Neural crest cell (in vitro differentiated cells): Measurements from ENCODE around the gene CXCR6. TPM values are rescaled to one million over a fixed set of nuclear protein-coding genes. Genes with fewer than 3 reads are reported as not detected.

Source experiments
- DNase-seq: peaks from one replicate; pipeline ENCODE4 v3.0.0; 2021; ENCODE audit warnings: low read depth, mixed read lengths, low spot score
- H3K27ac Mint-ChIP-seq: one replicate; pipeline ENCODE4 v1.8.0; 2021; ENCODE audit warnings: mild to moderate bottlenecking, mixed read lengths; ENCODE audit not compliant: unreplicated experiment
- H3K27me3 Mint-ChIP-seq: 2 replicates; pipeline ENCODE4 v1.8.0; 2021; ENCODE audit warnings: low read depth, mild to moderate bottlenecking, mixed read lengths
- H3K36me3 Mint-ChIP-seq: 2 replicates; pipeline ENCODE4 v1.8.0; 2021; ENCODE audit warnings: low read depth, mild to moderate bottlenecking, mixed read lengths
- H3K4me1 Mint-ChIP-seq: 2 replicates; pipeline ENCODE4 v1.8.0; 2021; ENCODE audit warnings: mixed read lengths
- H3K4me3 Mint-ChIP-seq: one replicate; pipeline ENCODE4 v1.8.0; 2021; ENCODE audit warnings: mild to moderate bottlenecking, mixed read lengths
- H3K9me3 Mint-ChIP-seq: 2 replicates; pipeline ENCODE4 v1.8.0; 2021; ENCODE audit warnings: mixed read lengths
- long read RNA-seq: library from polyadenylated mRNA; unstranded; transcript quantifications from one replicate; pipeline ENCODE4 v2.0.0, GENCODE V29; 2020
- total RNA-seq: library from RNA; stranded (reverse); gene quantifications from 2 replicates; pipeline ENCODE4 v1.2.1, GENCODE V29; 2021
- TF ChIP-seq, protein P1 (sequence below): fragments of 200-600 bp; sonication (generic); conservative IDR thresholded peaks from 2 replicates; pipeline ENCODE4 v1.5.0; 2021; ENCODE audit warnings: antibody characterized with exemption, mild to moderate bottlenecking

Gene CXCR6
- total RNA-seq, result not detected in 2 replicates
- long read RNA-seq, result 0 reads

DNA sequence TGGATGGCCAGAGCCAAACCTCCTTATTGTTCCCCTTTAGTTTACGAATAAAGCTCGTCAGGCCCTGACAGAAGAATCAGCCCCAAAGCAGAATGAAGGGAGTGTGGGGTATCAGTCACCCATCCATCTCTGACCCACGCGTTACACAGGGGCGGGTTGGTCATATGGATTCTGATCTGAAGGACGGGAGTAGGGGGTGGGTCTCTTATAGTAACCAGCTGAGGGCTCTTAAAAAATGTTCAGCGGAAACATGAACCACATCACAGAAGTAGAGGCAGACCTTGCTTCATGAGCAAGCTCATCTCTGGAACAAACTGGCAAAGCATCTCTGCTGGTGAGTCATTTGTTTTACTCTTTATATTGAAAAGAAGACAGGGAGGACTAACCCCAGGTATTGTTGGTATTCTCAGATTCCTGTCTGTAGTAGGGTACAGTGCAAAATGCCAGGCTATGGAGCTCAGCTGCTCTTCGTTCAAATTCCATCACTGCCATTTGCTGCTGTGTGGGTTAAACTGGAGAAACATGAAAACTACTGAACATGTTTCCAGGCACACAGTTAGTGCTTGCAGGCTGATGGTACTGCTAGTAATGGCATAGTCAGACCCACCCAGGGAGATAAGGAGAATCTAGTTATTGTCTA, at the start of gene CXCR6:
Gene CXCR6 (plus strand): TSS at position 258 of the 640 bp plus-strand sequence. CDS start 3,018 bp downstream, outside the sequence.
- peaks cover 15% of the 10 kb centered on the region for H3K36me3 Mint-ChIP-seq
- H3K27me3 Mint-ChIP-seq, result no peaks in the 10 kb centered on the region
- TF ChIP-seq, protein P1, sequence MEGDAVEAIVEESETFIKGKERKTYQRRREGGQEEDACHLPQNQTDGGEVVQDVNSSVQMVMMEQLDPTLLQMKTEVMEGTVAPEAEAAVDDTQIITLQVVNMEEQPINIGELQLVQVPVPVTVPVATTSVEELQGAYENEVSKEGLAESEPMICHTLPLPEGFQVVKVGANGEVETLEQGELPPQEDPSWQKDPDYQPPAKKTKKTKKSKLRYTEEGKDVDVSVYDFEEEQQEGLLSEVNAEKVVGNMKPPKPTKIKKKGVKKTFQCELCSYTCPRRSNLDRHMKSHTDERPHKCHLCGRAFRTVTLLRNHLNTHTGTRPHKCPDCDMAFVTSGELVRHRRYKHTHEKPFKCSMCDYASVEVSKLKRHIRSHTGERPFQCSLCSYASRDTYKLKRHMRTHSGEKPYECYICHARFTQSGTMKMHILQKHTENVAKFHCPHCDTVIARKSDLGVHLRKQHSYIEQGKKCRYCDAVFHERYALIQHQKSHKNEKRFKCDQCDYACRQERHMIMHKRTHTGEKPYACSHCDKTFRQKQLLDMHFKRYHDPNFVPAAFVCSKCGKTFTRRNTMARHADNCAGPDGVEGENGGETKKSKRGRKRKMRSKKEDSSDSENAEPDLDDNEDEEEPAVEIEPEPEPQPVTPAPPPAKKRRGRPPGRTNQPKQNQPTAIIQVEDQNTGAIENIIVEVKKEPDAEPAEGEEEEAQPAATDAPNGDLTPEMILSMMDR, result no peak
- no peak within 1 kb of the TSS for H3K4me3 Mint-ChIP-seq
- H3K9me3 Mint-ChIP-seq, result no peaks in the 10 kb centered on the region
- no peak for DNase-seq
- H3K4me1 Mint-ChIP-seq, result no peaks in the 10 kb centered on the region
- no peak within 1 kb of the TSS for H3K27ac Mint-ChIP-seq

DNA sequence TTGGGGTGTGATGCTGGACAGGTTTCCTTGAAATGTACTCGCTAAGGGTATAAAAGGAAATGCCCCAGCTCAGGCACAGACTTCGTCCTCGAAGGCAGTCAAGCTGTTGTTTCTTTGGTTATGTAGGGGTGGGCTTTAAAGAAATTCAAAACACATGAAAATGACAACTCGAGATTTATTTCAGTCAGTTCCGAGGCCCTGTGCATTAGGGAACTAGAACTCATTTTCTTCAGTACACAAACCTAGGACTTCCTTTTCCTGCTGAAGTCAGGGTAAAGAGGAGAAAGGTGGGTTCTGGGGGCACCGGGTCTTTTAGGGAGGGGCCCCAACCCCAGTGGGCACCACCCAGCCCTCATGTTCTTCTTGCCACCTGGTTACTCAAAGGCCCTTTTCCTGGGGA, 49.2 kb upstream of the CXCR6 start:
- no peaks in the 10 kb centered on the region for H3K27me3 Mint-ChIP-seq
- no peak overlapping the region for H3K27ac Mint-ChIP-seq
- TF ChIP-seq, protein P1, result no peak
- no peak overlapping the region for H3K4me3 Mint-ChIP-seq
- peaks cover 2% of the 10 kb centered on the region for H3K9me3 Mint-ChIP-seq
- H3K4me1 Mint-ChIP-seq, result no peaks in the 10 kb centered on the region
- DNase-seq, result no peak
- no peaks in the 10 kb centered on the region for H3K36me3 Mint-ChIP-seq

DNA sequence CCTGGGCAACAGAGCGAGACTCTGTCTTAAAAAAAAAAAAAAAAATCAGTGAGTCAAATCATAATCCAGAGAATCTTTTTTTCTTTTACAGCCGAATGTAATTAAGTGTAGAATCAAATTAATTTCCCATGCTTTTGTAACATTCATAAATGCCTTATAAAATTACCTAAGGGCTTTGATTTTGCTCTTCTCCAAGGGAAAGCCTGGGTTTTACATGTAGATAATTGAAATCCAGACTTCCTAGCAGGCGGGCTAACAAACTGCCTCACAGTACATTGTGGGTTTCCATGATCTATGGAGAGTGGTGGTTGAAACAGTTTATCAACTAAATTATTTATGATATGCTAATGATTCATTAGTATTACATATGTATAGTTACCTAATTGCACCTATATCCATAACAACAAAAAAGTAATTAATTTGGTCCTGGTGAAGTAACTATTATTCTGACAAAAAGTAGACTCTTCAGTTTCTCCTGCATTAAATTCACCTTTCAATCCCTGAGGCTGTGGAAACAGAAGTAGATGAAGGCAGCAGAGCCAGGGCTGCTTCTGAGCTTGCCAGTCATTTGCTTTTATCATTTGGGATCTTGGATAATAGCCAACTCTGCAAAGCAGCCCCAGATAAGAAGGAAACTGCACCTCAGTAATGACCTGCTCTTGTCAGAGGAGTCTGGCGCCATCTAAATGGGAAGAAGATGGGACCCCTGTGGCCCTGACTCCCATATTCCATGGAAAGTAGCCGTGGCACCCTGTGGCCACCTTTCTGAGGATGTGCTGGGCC, 47.4 kb upstream of the CXCR6 start:
- Mint-ChIP-seq H3K27ac (no peak overlapping the region), H3K27me3 (no peaks in the 10 kb centered on the region), H3K36me3 (no peaks in the 10 kb centered on the region), H3K4me3 (no peak overlapping the region), H3K4me1 (no peaks in the 10 kb centered on the region), H3K9me3 (peaks cover 2% of the 10 kb centered on the region)
- no peak for DNase-seq
- TF ChIP-seq, protein P1, result no peak

DNA sequence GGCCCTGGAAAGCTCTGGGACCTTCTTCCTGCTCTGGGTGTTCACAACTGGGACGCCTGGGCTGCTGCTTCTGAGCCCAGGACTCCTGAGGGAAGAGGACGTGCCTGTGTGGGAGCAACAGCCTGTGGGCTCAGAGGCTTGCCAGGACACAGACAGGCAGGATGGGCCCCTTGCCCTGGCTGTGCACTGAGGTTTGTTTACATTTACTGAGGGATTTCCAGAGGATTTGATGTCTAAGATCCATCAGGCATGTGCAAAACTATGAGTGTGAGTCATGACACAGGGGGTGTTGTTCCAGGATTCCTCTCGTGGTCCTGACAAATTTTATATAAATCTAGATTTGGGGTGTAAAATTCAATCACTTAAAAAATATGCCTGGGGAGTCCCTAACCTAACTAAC, 46.3 kb upstream of the CXCR6 start:
- TF ChIP-seq, protein P1, result no peak
- Mint-ChIP-seq H3K4me1 (no peaks in the 10 kb centered on the region), H3K27ac (peak overlapping the region; percentile 71), H3K36me3 (no peaks in the 10 kb centered on the region), H3K4me3 (no peak overlapping the region), H3K27me3 (no peaks in the 10 kb centered on the region), H3K9me3 (peaks cover 2% of the 10 kb centered on the region)
- no peak for DNase-seq

DNA sequence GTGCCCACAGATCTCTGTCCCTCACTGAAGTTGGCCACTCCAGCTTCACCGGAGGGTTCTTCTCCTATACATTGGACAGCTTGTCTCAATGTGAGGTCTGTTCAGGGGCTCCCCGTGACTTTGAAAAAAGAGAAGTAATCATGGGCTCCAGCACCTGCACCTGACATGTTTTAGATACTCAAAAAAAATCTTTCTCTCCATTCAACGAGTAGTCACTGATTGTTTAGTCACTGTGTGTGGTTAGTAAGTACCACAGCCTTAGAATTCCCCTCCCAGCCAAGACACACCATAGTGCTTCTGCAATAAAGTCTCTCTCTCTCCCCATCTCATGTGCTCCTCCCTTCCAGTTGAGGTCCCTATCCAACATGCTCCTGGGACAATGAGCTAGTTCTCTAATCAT, 38.3 kb upstream of the CXCR6 start:
- Mint-ChIP-seq H3K27me3 (no peaks in the 10 kb centered on the region), H3K4me1 (no peaks in the 10 kb centered on the region), H3K4me3 (no peak overlapping the region), H3K9me3 (peaks cover 2% of the 10 kb centered on the region), H3K27ac (peak overlapping the region; percentile 9), H3K36me3 (peaks cover 10% of the 10 kb centered on the region)
- TF ChIP-seq, protein P1, result no peak
- no peak for DNase-seq
